A549 (cell line): Measurements from ENCODE around the gene TBX15.

Experiments used
- CEBPB ChIP-seq, 2 experiments: fragments of >200 bp in 1 of 2; sonication (Bioruptor Twin) in 1 of 2; formaldehyde crosslinking in 1 of 2; IDR thresholded peaks; 2 replicates each; pipeline ENCODE4 v1.6.1; 2012 to 2016
- CTCF ChIP-seq: fragments of >200 bp; sonication (Bioruptor Twin); formaldehyde crosslinking; IDR thresholded peaks from 3 replicates; pipeline ENCODE4 v1.5.1; 2016
- EHMT2 ChIP-seq: fragments of 200-600 bp; sonication (generic); IDR thresholded peaks from 2 replicates; pipeline ENCODE4 v1.6.1; 2016; ENCODE audit warnings: antibody characterized with exemption, low read depth, mild to moderate bottlenecking, moderate library complexity
- ELK1 ChIP-seq: fragments of 150-350 bp; IDR thresholded peaks from 2 replicates; pipeline ENCODE4 v1.6.1; 2014; ENCODE audit warnings: low read depth, mild to moderate bottlenecking, low read length
- MAX ChIP-seq: IDR thresholded peaks from 2 replicates; pipeline ENCODE4 v1.6.1; 2012
- MYC ChIP-seq: IDR thresholded peaks from 2 replicates; pipeline ENCODE4 v1.6.1; 2012; ENCODE audit warnings: mild to moderate bottlenecking, inconsistent platforms, low read length, improper control_type of control experiment, borderline replicate concordance
- POLR2A ChIP-seq: IDR thresholded peaks from 2 replicates; pipeline ENCODE4 v1.6.1; 2012; ENCODE audit warnings: mild to moderate bottlenecking, low read length
- RCOR1 ChIP-seq: fragments of 150-350 bp; IDR thresholded peaks from 2 replicates; pipeline ENCODE4 v1.6.1; 2014; ENCODE audit warnings: antibody characterized with exemption, low read length, low read depth
- REST ChIP-seq: fragments of 200-600 bp; sonication (generic); IDR thresholded peaks from 2 replicates; pipeline ENCODE4 v1.6.1; 2016; ENCODE audit warnings: antibody characterized with exemption, mild to moderate bottlenecking, moderate library complexity
- SREBF2 ChIP-seq: fragments of 450-650 bp; IDR thresholded peaks from 2 replicates; pipeline ENCODE4 v1.6.1; 2014; ENCODE audit warnings: mild to moderate bottlenecking, moderate library complexity

GRCh38 chr1:118933051-118933781 lies 54.9 kb downstream of the TBX15 start:
- TF ChIP-seq MYC (no peak), CEBPB (IDR thresholded peaks at IDR 0.05) (no peak), RCOR1 (no peak), CTCF (no peak), POLR2A (no peak), ELK1 (no peak), MAX (no peak), EHMT2 (no peak), REST (no peak), SREBF2 (no peak)
